ENCODE results near the gene AKAP1. TPM values are rescaled to one million over a fixed set of nuclear protein-coding genes. Genes with fewer than 3 reads are reported as not detected.

Gene AKAP1
- total RNA-seq, 1 experiment from 2014 or later, result 73.1 TPM

GRCh38 chr17:57068707-57069106, 16.3 kb upstream of the AKAP1 start:
- CTCF ChIA-PET, result no interaction called here
- no TSS peak for BruUV-seq (replicated peaks)

GRCh38 chr17:57071991-57072944, 12.8 kb upstream of the AKAP1 start:
- ATAC-seq (no peak), DNase-seq (no peak)
- H3K9me3 ChIP-seq (ENCODE audit: low read length), result no peaks in the 10 kb centered on the region
- intact Hi-C loops (cut with micrococcal nuclease), result no loop called here
- H3K9ac ChIP-seq (ENCODE audit: low read length), result no peak overlapping the region
- no peaks in the 10 kb centered on the region for H3F3A ChIP-seq (ENCODE audit: low read length, unreplicated experiment)
- no peak overlapping the region for H2AFZ ChIP-seq (ENCODE audit: low read length)
- H3K4me2 ChIP-seq (ENCODE audit: low read length), result no peak overlapping the region
- no TSS peak for BruUV-seq (replicated peaks)
- no peaks in the 10 kb centered on the region for H3K9me2 ChIP-seq (replicated peaks; ENCODE audit: low read length)
- no peaks in the 10 kb centered on the region for H3K4me1 ChIP-seq (ENCODE audit: insufficient read depth, low read length)
- TF ChIP-seq EZH2 (IDR thresholded peaks at IDR 0.05; ENCODE audit: low read length, unreplicated experiment) (no peak), EZH2phosphoT487 (IDR thresholded peaks at IDR 0.05; ENCODE audit: borderline replicate concordance, low read length) (no peak), CTCF (conservative IDR thresholded peaks at IDR 0.05; ENCODE audit: low read depth, low read length) (no peak)
- H3K27ac ChIP-seq (ENCODE audit: low read length), result no peak overlapping the region
- ChIA-PET POLR2A (ENCODE audit: unreplicated experiment) (no interaction called here), CTCF (no interaction called here)
- no peaks in the 10 kb centered on the region for H4K20me1 ChIP-seq (ENCODE audit: low read length)
- no peaks in the 10 kb centered on the region for H3K36me3 ChIP-seq (ENCODE audit: low read depth, low read length)
- H3K27me3 ChIP-seq (ENCODE audit: low read length), result no peaks in the 10 kb centered on the region
- no peak overlapping the region for H3K4me3 ChIP-seq (ENCODE audit: low read length)
- H3K79me2 ChIP-seq (ENCODE audit: low read length), result no peaks in the 10 kb centered on the region

More at GRCh38 chr17:57068707-57069106, 16.3 kb upstream of the AKAP1 start:
- no peak for TF ChIP-seq EZH2phosphoT487 (IDR thresholded peaks at IDR 0.05; ENCODE audit: borderline replicate concordance, low read length)
- no peak for TF ChIP-seq EZH2 (IDR thresholded peaks at IDR 0.05; ENCODE audit: low read length, unreplicated experiment)
- TF ChIP-seq CTCF (conservative IDR thresholded peaks at IDR 0.05; ENCODE audit: low read depth, low read length), result no peak
- DNase-seq (no peak), ATAC-seq (no peak)
- Histone ChIP-seq H3K9me2 (replicated peaks; ENCODE audit: low read length) (no peaks in the 10 kb centered on the region), H3K4me2 (ENCODE audit: low read length) (no peak overlapping the region), H3K9me3 (ENCODE audit: low read length) (no peaks in the 10 kb centered on the region), H3K27me3 (ENCODE audit: low read length) (no peaks in the 10 kb centered on the region), H3K79me2 (ENCODE audit: low read length) (no peaks in the 10 kb centered on the region), H3K9ac (ENCODE audit: low read length) (no peak overlapping the region), H3K4me3 (ENCODE audit: low read length) (no peak overlapping the region), H2AFZ (ENCODE audit: low read length) (no peak overlapping the region), H3K36me3 (ENCODE audit: low read depth, low read length) (no peaks in the 10 kb centered on the region), H4K20me1 (ENCODE audit: low read length) (no peaks in the 10 kb centered on the region), H3K27ac (ENCODE audit: low read length) (no peak overlapping the region), H3K4me1 (ENCODE audit: insufficient read depth, low read length) (no peaks in the 10 kb centered on the region), H3F3A (ENCODE audit: low read length, unreplicated experiment) (no peaks in the 10 kb centered on the region)
- intact Hi-C loops (cut with micrococcal nuclease), result no loop called here
- POLR2A ChIA-PET (ENCODE audit: unreplicated experiment), result no interaction called here

DNA sequence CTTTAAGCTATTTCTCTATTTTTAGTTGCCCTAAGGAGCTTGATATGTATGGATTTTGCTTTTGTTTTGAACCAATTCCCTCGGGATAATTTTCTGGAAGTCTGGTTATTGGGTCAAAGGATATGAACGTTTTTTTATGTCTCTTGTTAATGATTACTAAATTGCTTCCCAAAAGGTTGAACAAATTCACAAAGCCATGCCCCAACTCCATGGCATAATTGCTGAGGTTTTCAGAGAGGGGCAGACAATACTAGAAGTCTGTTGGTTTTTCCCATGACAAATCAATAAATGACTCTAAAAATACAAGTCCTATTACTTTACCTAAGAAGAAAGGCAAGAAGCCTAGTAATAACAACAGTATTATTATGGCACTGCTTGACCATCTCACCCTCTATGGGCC, 11.4 kb upstream of the AKAP1 start:
- DNase-seq, result no peak
- Histone ChIP-seq H3K36me3 (ENCODE audit: low read depth, low read length) (no peaks in the 10 kb centered on the region), H3K9ac (ENCODE audit: low read length) (no peak overlapping the region), H3F3A (ENCODE audit: low read length, unreplicated experiment) (no peaks in the 10 kb centered on the region), H3K9me2 (replicated peaks; ENCODE audit: low read length) (no peaks in the 10 kb centered on the region), H3K27ac (ENCODE audit: low read length) (no peak overlapping the region), H3K9me3 (ENCODE audit: low read length) (no peaks in the 10 kb centered on the region), H3K4me3 (ENCODE audit: low read length) (no peak overlapping the region), H3K79me2 (ENCODE audit: low read length) (no peaks in the 10 kb centered on the region), H2AFZ (ENCODE audit: low read length) (no peak overlapping the region), H4K20me1 (ENCODE audit: low read length) (no peaks in the 10 kb centered on the region), H3K27me3 (ENCODE audit: low read length) (no peaks in the 10 kb centered on the region), H3K4me1 (ENCODE audit: insufficient read depth, low read length) (no peaks in the 10 kb centered on the region), H3K4me2 (ENCODE audit: low read length) (no peak overlapping the region)
- TF ChIP-seq CTCF (conservative IDR thresholded peaks at IDR 0.05; ENCODE audit: low read depth, low read length), result no peak
- no peak for TF ChIP-seq EZH2phosphoT487 (IDR thresholded peaks at IDR 0.05; ENCODE audit: borderline replicate concordance, low read length)
- BruUV-seq (replicated peaks), result no TSS peak
- CTCF ChIA-PET, result no interaction called here
- intact Hi-C loops (cut with micrococcal nuclease), result no loop called here
- ATAC-seq, result no peak
- POLR2A ChIA-PET (ENCODE audit: unreplicated experiment), result no interaction called here
